Vagina (tissue), 2 donors: ENCODE measurements around the gene BAAT.

Experiments used
- POLR2A ChIP-seq, 2 donors: fragments of 450-650 bp; IDR thresholded peaks; one replicate each; pipeline ENCODE4 v1.6.1; 2017; ENCODE audit warnings: antibody characterized with exemption in 2 of 2, mild to moderate bottlenecking in 2 of 2, moderate library complexity in 2 of 2
- POLR2AphosphoS5 ChIP-seq, 2 donors: sonication (generic); formaldehyde crosslinking; IDR thresholded peaks; one replicate each; pipeline ENCODE4 v1.9.0; 2017; ENCODE audit warnings: antibody characterized with exemption in 2 of 2, mild to moderate bottlenecking in 2 of 2, low read depth in 1 of 2; ENCODE audit not compliant: insufficient read depth in 1 of 2
- TF ChIP-seq, protein P1 (sequence below), 3 experiments: fragments of 450-650 bp in 2 of 3; fragments of 200-600 bp in 1 of 3; sonication (generic) in 1 of 3; IDR thresholded peaks; one replicate each; pipeline ENCODE4 v1.5.1; 2017 to 2019; ENCODE audit warnings: antibody characterized with exemption in 3 of 3, mild to moderate bottlenecking in 2 of 3, moderate library complexity in 2 of 3

DNA sequence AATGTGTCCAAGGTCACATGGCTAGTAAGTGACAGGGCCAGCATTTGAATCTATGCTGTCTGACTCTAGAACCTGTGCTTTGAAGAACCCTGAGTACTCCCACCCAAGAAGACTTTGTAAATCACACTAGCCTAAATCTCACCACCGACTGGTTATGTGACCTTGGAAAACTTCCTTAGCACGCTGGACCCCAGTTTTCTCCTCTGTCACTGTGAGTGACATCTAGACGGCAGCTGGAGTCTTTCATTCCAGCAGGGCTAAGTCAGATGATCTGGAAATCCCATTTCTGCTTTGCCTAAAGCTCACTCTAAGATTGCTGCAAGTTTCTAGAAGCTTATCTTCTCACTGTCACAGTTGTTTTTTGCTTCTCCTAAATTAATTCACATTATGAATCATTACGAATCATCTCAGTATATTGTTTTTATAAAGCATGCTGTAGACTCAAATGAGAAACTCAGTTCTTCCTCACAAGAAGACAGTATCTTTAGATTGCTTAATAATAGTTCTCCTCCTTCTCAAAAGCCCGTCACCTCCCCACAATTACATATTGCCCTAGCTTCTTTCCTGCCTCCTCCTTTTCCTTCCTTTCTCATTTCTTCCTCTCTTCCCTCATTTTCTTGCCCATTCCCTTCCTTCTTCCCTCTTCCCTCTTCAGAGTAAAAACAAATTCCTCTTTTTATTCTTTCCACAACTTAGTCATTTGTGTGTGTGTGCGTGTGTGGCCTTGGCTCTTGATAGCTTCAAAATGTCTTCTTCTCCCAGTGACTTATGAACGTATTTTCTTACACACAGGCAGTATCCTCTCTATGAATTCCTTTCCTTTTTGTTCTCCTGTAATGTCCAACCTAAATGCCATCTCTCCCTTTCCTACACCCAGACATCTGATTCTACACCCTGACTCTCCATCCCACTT is 34.0 kb upstream of the BAAT start:
- TF ChIP-seq, protein P1, sequence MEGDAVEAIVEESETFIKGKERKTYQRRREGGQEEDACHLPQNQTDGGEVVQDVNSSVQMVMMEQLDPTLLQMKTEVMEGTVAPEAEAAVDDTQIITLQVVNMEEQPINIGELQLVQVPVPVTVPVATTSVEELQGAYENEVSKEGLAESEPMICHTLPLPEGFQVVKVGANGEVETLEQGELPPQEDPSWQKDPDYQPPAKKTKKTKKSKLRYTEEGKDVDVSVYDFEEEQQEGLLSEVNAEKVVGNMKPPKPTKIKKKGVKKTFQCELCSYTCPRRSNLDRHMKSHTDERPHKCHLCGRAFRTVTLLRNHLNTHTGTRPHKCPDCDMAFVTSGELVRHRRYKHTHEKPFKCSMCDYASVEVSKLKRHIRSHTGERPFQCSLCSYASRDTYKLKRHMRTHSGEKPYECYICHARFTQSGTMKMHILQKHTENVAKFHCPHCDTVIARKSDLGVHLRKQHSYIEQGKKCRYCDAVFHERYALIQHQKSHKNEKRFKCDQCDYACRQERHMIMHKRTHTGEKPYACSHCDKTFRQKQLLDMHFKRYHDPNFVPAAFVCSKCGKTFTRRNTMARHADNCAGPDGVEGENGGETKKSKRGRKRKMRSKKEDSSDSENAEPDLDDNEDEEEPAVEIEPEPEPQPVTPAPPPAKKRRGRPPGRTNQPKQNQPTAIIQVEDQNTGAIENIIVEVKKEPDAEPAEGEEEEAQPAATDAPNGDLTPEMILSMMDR (IDR thresholded peaks at IDR 0.05) = no peak
- no peak for TF ChIP-seq POLR2A (IDR thresholded peaks at IDR 0.05)
- no peak for TF ChIP-seq POLR2AphosphoS5 (IDR thresholded peaks at IDR 0.05; ENCODE audit: insufficient read depth in 1 of 2, low read depth in 1 of 2)
